HCT116 (cell line): Measurements from ENCODE around the gene GSTO1. TPM values are rescaled to one million over a fixed set of nuclear protein-coding genes. Genes with fewer than 3 reads are reported as not detected.
"Not testable (repeated sequence)": the region's sequence is repeated elsewhere in the genome, so short reads cannot be mapped to it uniquely, and the experiment has no call there.

Source experiments
- ATAC-seq: fragments of 200-7000 bp; cut with Tn5 transposase; 2 replicates; pipeline ENCODE4 v1.9.1; 2020; ENCODE audit warnings: mild to moderate bottlenecking, moderate library complexity
- BruUV-seq: library from RNA; stranded (reverse); fragments of 400-500 nt; replicated peaks from 2 replicates; lab custom pipeline; 2021; lab: Mats Ljungman, UMichigan
- CTCF ChIA-PET: fragments of 300-600 bp; sonication (Branson Sonifier 250); formaldehyde crosslinking; loops from one replicate; lab custom pipeline; 2021; ENCODE audit warnings: antibody characterized with exemption; lab: Charles Lee
- POLR2A ChIA-PET: fragments of 300-600, 350-600 bp; sonication (Branson Sonifier 250); formaldehyde crosslinking; loops from one replicate; lab custom pipeline; 2021; ENCODE audit warnings: antibody characterized with exemption; lab: Charles Lee
- RAD21 ChIA-PET, 2 experiments: fragments of 300-600 bp; sonication (Branson Sonifier 250); formaldehyde crosslinking; loops; one replicate each; lab custom pipeline; 2023; ENCODE audit warnings: low total read pairs in 2 of 2; ENCODE audit not compliant: uncharacterized antibody in 2 of 2, unreplicated experiment in 2 of 2, low non-redundant PET in 1 of 2; lab: Charles Lee
- DNase-seq: peaks from one replicate; pipeline ENCODE4 v3.0.0-alpha.2; 2010; ENCODE audit warnings: low read depth, low spot score
- H2AFZ ChIP-seq: fragments of 200-600 bp; shearing (Covaris generic), sonication (generic); 2 replicates; pipeline ENCODE4 v1.6.1; 2017; ENCODE audit warnings: low read depth, mixed run types, mixed read lengths, antibody characterized with exemption, low read length; ENCODE audit not compliant: poor library complexity, severe bottlenecking
- H3K27ac ChIP-seq: 2 replicates; pipeline ENCODE4 v1.5.1; 2012; ENCODE audit warnings: low read depth, low read length
- H3K27me3 ChIP-seq: fragments of 200-600 bp; sonication (generic); 2 replicates; pipeline ENCODE4 v1.6.1; 2016; ENCODE audit warnings: mixed run types, low read length, mixed read lengths; ENCODE audit not compliant: insufficient read depth
- H3K36me3 ChIP-seq, 2 experiments: fragments of 200-500 bp in 1 of 2; fragments of 200-600 bp in 1 of 2; sonication (Bioruptor generic) in 1 of 2; sonication (generic) in 1 of 2; 2 replicates each; pipeline versions ENCODE4 v1.5.1 to v1.6.1; 2014 to 2016; ENCODE audit warnings: low read length in 2 of 2, inconsistent platforms in 1 of 2, mixed read lengths in 1 of 2, mixed run types in 1 of 2; ENCODE audit not compliant: insufficient read depth in 2 of 2, control insufficient read depth in 1 of 2
- H3K4me1 ChIP-seq, 2 experiments: fragments of 200-600 bp in 1 of 2; sonication (generic) in 1 of 2; 2 replicates each; pipeline versions ENCODE4 v1.5.1 to v1.6.1; 2012 to 2017; ENCODE audit warnings: low read length in 2 of 2, inconsistent platforms in 1 of 2, mild to moderate bottlenecking in 1 of 2, mixed read lengths in 1 of 2, mixed run types in 1 of 2, moderate library complexity in 1 of 2; ENCODE audit not compliant: insufficient read depth in 2 of 2, control insufficient read depth in 1 of 2
- H3K4me2 ChIP-seq: fragments of 200-600 bp; sonication (generic); 2 replicates; pipeline ENCODE4 v1.6.1; 2017; ENCODE audit warnings: mixed run types, low read length, mixed read lengths
- H3K4me3 ChIP-seq, 2 experiments: fragments of 200-600 bp in 1 of 2; sonication (generic) in 1 of 2; replicated peaks in 1 of 2; 2 replicates each; pipeline ENCODE4 v1.5.1; 2011 to 2016; ENCODE audit warnings: low read length in 2 of 2, control low read depth in 1 of 2, low read depth in 1 of 2, mild to moderate bottlenecking in 1 of 2, mixed read lengths in 1 of 2, mixed run types in 1 of 2
- H3K79me2 ChIP-seq: fragments of 200-600 bp; sonication (generic); 2 replicates; pipeline ENCODE4 v1.6.1; 2017; ENCODE audit warnings: mild to moderate bottlenecking, mixed run types, low read length, moderate library complexity, mixed read lengths; ENCODE audit not compliant: insufficient read depth
- H3K9ac ChIP-seq: fragments of 200-600 bp; sonication (generic); 2 replicates; pipeline ENCODE4 v1.6.1; 2016; ENCODE audit warnings: low read length, mixed read lengths
- H3K9me2 ChIP-seq: fragments of 200-600 bp; sonication (generic), shearing (Covaris generic); 2 replicates; pipeline ENCODE4 v1.6.1; 2017; ENCODE audit warnings: mixed run types, mild to moderate bottlenecking, moderate library complexity; ENCODE audit not compliant: insufficient read depth
- H3K9me3 ChIP-seq, 2 experiments: fragments of 200-500 bp in 1 of 2; fragments of 200-600 bp in 1 of 2; sonication (Bioruptor generic) in 1 of 2; sonication (generic) in 1 of 2; 2 replicates each; pipeline ENCODE4 v1.6.1; 2014 to 2017; ENCODE audit warnings: low read length in 2 of 2, mixed read lengths in 2 of 2, inconsistent platforms in 1 of 2, low read depth in 1 of 2, mild to moderate bottlenecking in 1 of 2, mixed run types in 1 of 2, moderate library complexity in 1 of 2; ENCODE audit not compliant: control insufficient read depth in 1 of 2, insufficient read depth in 1 of 2
- H4K20me1 ChIP-seq: fragments of 200-600 bp; sonication (generic), shearing (Covaris generic); 2 replicates; pipeline ENCODE4 v1.6.1; 2017; ENCODE audit warnings: mixed run types, mild to moderate bottlenecking, moderate library complexity; ENCODE audit not compliant: insufficient read depth
- ATF3 ChIP-seq: IDR thresholded peaks from 2 replicates; pipeline ENCODE4 v1.6.1; 2012
- ELF1 ChIP-seq: IDR thresholded peaks from 2 replicates; pipeline ENCODE4 v1.6.1; 2012; ENCODE audit warnings: low read depth, borderline replicate concordance
- EZH2 ChIP-seq: fragments of 200-600 bp; sonication (generic); IDR thresholded peaks from 2 replicates; pipeline ENCODE4 v1.6.1; 2017; ENCODE audit warnings: antibody characterized with exemption, mixed run types
- POLR2A ChIP-seq: IDR thresholded peaks from 2 replicates; pipeline ENCODE4 v1.7.0; 2011; ENCODE audit warnings: borderline replicate concordance; ENCODE audit not compliant: insufficient read depth, insufficient read length; ENCODE audit errors: extremely low read depth
- POLR2AphosphoS5 ChIP-seq: IDR thresholded peaks from 2 replicates; pipeline ENCODE4 v1.6.1; 2011; ENCODE audit warnings: mild to moderate bottlenecking, low read depth, low read length, moderate library complexity
- RAD21 ChIP-seq: IDR thresholded peaks from 2 replicates; pipeline ENCODE4 v1.6.1; 2012; ENCODE audit warnings: low read depth, mild to moderate bottlenecking
- SRF ChIP-seq: IDR thresholded peaks from 2 replicates; pipeline ENCODE4 v1.6.1; 2012; ENCODE audit warnings: low read depth
- TCF7L2 ChIP-seq: IDR thresholded peaks from 2 replicates; pipeline ENCODE4 v1.7.0; 2011; ENCODE audit warnings: borderline replicate concordance, inconsistent platforms; ENCODE audit not compliant: insufficient read depth, insufficient read length; ENCODE audit errors: extremely low read depth
- YY1 ChIP-seq: IDR thresholded peaks from 2 replicates; pipeline ENCODE4 v1.6.1; 2011; ENCODE audit warnings: low read length, low read depth, moderate library complexity, mild to moderate bottlenecking; ENCODE audit not compliant: insufficient replicate concordance; ENCODE audit errors: extremely low read depth
- ZNF274 ChIP-seq: fragments of 200-500 bp; sonication (Bioruptor generic); IDR thresholded peaks from 2 replicates; pipeline ENCODE4 v1.6.1; 2014; ENCODE audit warnings: mild to moderate bottlenecking, low read depth, low read length, inconsistent platforms
- intact Hi-C: fragments of 100-400 bp; cut with micrococcal nuclease; formaldehyde crosslinking; loops from 2 replicates; pipeline ENCODE4 v1.10.0; 2022
- total RNA-seq: library from RNA; stranded (reverse); gene quantifications from one replicate; pipeline ENCODE4 v1.2.1, GENCODE V29; 2021; ENCODE audit not compliant: unreplicated experiment

GSTO1 gene
- total RNA-seq, 1 experiment from 2014 or later, result 179 TPM

- TF ChIP-seq SRF, result no peak
- TF ChIP-seq, all 23 proteins: peak for 0
Observed at GRCh38 chr10:104235801-104236200, 18.9 kb upstream of the GSTO1 start (continued).

- Histone ChIP-seq H3K79me2 (no peaks in the 10 kb centered on the region), H3K9me3 (no peaks in the 10 kb centered on the region), H3K9me2 (no peaks in the 10 kb centered on the region), H3K27me3 (no peaks in the 10 kb centered on the region), H3K9ac (no peak overlapping the region), H2AFZ (no peak overlapping the region), H3K27ac (no peak overlapping the region), H3K4me3 (no peak overlapping the region), H3K4me2 (no peak overlapping the region), H4K20me1 (no peaks in the 10 kb centered on the region), H3K4me1 (no peaks in the 10 kb centered on the region), H3K36me3 (no peaks in the 10 kb centered on the region)
- ATAC-seq (peak; percentile 22; the same call in 1 of the 2 replicates), DNase-seq (no peak)
- POLR2A ChIA-PET, result no interaction called here
- intact Hi-C loops, result no loop called here
- RAD21 ChIA-PET, result no interaction called here
- TF ChIP-seq YY1 (no peak), POLR2A (no peak), TCF7L2 (no peak), EZH2 (no peak), ELF1 (no peak), SRF (no peak), RAD21 (no peak)
- BruUV-seq, result no TSS peak
- CTCF ChIA-PET, result no interaction called here
Observed at GRCh38 chr10:104240078-104240477, 14.6 kb upstream of the GSTO1 start.

- Histone ChIP-seq H3K9me3 (peaks cover 0 to 10% of the 10 kb centered on the region in 2 experiments; a peak in 1 of 4 replicates), H3K4me2 (no peak overlapping the region), H3K9ac (no peak overlapping the region), H3K79me2 (no peaks in the 10 kb centered on the region), H3K4me1 (peaks cover 0 to 7% of the 10 kb centered on the region in 2 experiments; a peak in 1 of 4 replicates), H3K9me2 (no peaks in the 10 kb centered on the region), H3K4me3 (no peak overlapping the region), H4K20me1 (no peaks in the 10 kb centered on the region)
- no peak for DNase-seq
- CTCF ChIA-PET, result no interaction called here
- TF ChIP-seq TCF7L2 (no peak), ZNF274 (no peak), ATF3 (no peak), POLR2AphosphoS5 (no peak), SRF (no peak), EZH2 (no peak)
- TF ChIP-seq, all 23 proteins: peak for 0
- Histone ChIP-seq H2AFZ (no peak overlapping the region), H3K27ac (no peak overlapping the region), H3K27me3 (no peaks in the 10 kb centered on the region), H3K36me3 (no peaks in the 10 kb centered on the region)
- POLR2A ChIA-PET, result no interaction called here
- BruUV-seq, result no TSS peak
- RAD21 ChIA-PET, result no interaction called here
- no peak for ATAC-seq
- intact Hi-C loops, result no loop called here
Observed at GRCh38 chr10:104242545-104242944, 12.1 kb upstream of the GSTO1 start.

- H3K4me2 ChIP-seq, H3K9me2 ChIP-seq, BruUV-seq, H4K20me1 ChIP-seq, RAD21 ChIA-PET, H3K79me2 ChIP-seq, H3K36me3 ChIP-seq, H3K4me1 ChIP-seq, H3K27me3 ChIP-seq, CTCF ChIA-PET, intact Hi-C loops, H3K27ac ChIP-seq, DNase-seq, H3K9ac ChIP-seq, POLR2A ChIA-PET, ATAC-seq, H2AFZ ChIP-seq, H3K4me3 ChIP-seq: not testable (repeated sequence)
- H3K9me3 ChIP-seq, result peaks cover 0 to 10% of the 10 kb centered on the region in 2 experiments; a peak in 1 of 4 replicates
Observed at GRCh38 chr10:104243009-104243408, 11.7 kb upstream of the GSTO1 start.
